ENCODE results near the gene SIRT4. TPM values are rescaled to one million over a fixed set of nuclear protein-coding genes. Genes with fewer than 3 reads are reported as not detected.

The SIRT4 gene
- polyA plus RNA-seq, 3 donors, result 0.30 to 0.72 (median 0.53) TPM

GRCh38 chr12:120356567-120357030, 54.5 kb downstream of the SIRT4 start:
- Histone ChIP-seq H3K27ac (ENCODE audit: low read depth in 1 of 2, low read length in 2 of 2) (no peak overlapping the region), H2AFZ (ENCODE audit: insufficient read depth, low read depth, low read length, poor library complexity, severe bottlenecking) (no peak overlapping the region), H3K79me2 (ENCODE audit: insufficient read depth, low read length) (no peaks in the 10 kb centered on the region), H3K9ac (ENCODE audit: insufficient read depth, low read length, poor library complexity, severe bottlenecking) (no peak overlapping the region), H3K4me1 (ENCODE audit: control insufficient read depth in 1 of 2, insufficient read depth in 2 of 2, low read length in 2 of 2) (no peaks in the 10 kb centered on the region), H3K27me3 (ENCODE audit: control insufficient read depth in 2 of 2, insufficient read depth in 2 of 2, low read length in 2 of 2) (peaks cover 11 to 18% of the 10 kb centered on the region in 2 donors), H4K20me1 (ENCODE audit: insufficient read depth, low read length) (no peaks in the 10 kb centered on the region), H3K4me3 (replicated peaks in 1 of 3; ENCODE audit: low read depth in 2 of 3, low read length in 3 of 3) (no peak overlapping the region), H3K36me3 (replicated peaks in 1 of 2; ENCODE audit: control insufficient read depth in 1 of 2, insufficient read depth in 2 of 2, low read length in 2 of 2) (no peaks in the 10 kb centered on the region), H3K9me3 (replicated peaks in 1 of 2; ENCODE audit: control insufficient read depth in 1 of 2, insufficient read depth in 1 of 2, low read length in 2 of 2) (peaks cover under 1 to 3% of the 10 kb centered on the region in 2 donors), H3K4me2 (replicated peaks; ENCODE audit: extremely low read depth, low read length, poor library complexity, severe bottlenecking) (no peak overlapping the region)
- H3K27ac Mint-ChIP-seq, result no peak overlapping the region
- H3K36me3 Mint-ChIP-seq, result no peaks in the 10 kb centered on the region
- intact Hi-C loops (cut with micrococcal nuclease), result loop anchor here in 1 of 2 donors (2.0 kb wide), 1 partner anchor 74 kb away; no protein-coding TSS in a partner anchor
- H3K4me1 Mint-ChIP-seq, result peaks cover 2% of the 10 kb centered on the region
- no peak overlapping the region for H3K4me3 Mint-ChIP-seq
- DNase-seq, result peak; percentile 39 to 61 (median 49)
- H3K9me3 Mint-ChIP-seq, result peaks cover 0 to 2% (median 0%) of the 10 kb centered on the region in 7 donors
- 83% methylated on average over 11 of the region's 13 CpGs for WGBS (ENCODE audit: insufficient coverage)
- H3K27me3 Mint-ChIP-seq (ENCODE audit: low read depth in 3 of 3), result peaks cover 26 to 47% (median 33%) of the 10 kb centered on the region in 3 donors
- TF ChIP-seq CTCF (IDR thresholded peaks at IDR 0.05), result peak; percentile 91

GRCh38 chr12:120357104-120357503, 55.0 kb downstream of the SIRT4 start:
- WGBS (ENCODE audit: insufficient coverage), result no CpG with 5 or more reads among the region's 5 CpGs
- Histone ChIP-seq H3K36me3 (replicated peaks in 1 of 2; ENCODE audit: control insufficient read depth in 1 of 2, insufficient read depth in 2 of 2, low read length in 2 of 2) (no peaks in the 10 kb centered on the region), H3K4me1 (ENCODE audit: control insufficient read depth in 1 of 2, insufficient read depth in 2 of 2, low read length in 2 of 2) (no peaks in the 10 kb centered on the region), H3K4me2 (replicated peaks; ENCODE audit: extremely low read depth, low read length, poor library complexity, severe bottlenecking) (no peak overlapping the region), H3K79me2 (ENCODE audit: insufficient read depth, low read length) (no peaks in the 10 kb centered on the region), H2AFZ (ENCODE audit: insufficient read depth, low read depth, low read length, poor library complexity, severe bottlenecking) (no peak overlapping the region), H3K9ac (ENCODE audit: insufficient read depth, low read length, poor library complexity, severe bottlenecking) (no peak overlapping the region), H3K27me3 (ENCODE audit: control insufficient read depth in 2 of 2, insufficient read depth in 2 of 2, low read length in 2 of 2) (peaks cover 13 to 23% of the 10 kb centered on the region in 2 donors), H3K9me3 (replicated peaks in 1 of 2; ENCODE audit: control insufficient read depth in 1 of 2, insufficient read depth in 1 of 2, low read length in 2 of 2) (peaks cover 2 to 3% of the 10 kb centered on the region in 2 donors), H3K27ac (ENCODE audit: low read depth in 1 of 2, low read length in 2 of 2) (no peak overlapping the region), H4K20me1 (ENCODE audit: insufficient read depth, low read length) (no peaks in the 10 kb centered on the region), H3K4me3 (replicated peaks in 1 of 3; ENCODE audit: low read depth in 2 of 3, low read length in 3 of 3) (no peak overlapping the region)
- no peak for TF ChIP-seq CTCF (IDR thresholded peaks at IDR 0.05)
- H3K4me1 Mint-ChIP-seq, result peaks cover 4% of the 10 kb centered on the region
- H3K27ac Mint-ChIP-seq, result no peak overlapping the region
- peaks cover 0 to 2% (median 0%) of the 10 kb centered on the region in 7 donors for H3K9me3 Mint-ChIP-seq
- no peak overlapping the region for H3K4me3 Mint-ChIP-seq
- intact Hi-C loops (cut with micrococcal nuclease), result loop anchor here in 1 of 2 donors (2.0 kb wide), 1 partner anchor 74 kb away; no protein-coding TSS in a partner anchor
- H3K36me3 Mint-ChIP-seq, result no peaks in the 10 kb centered on the region
- no peak for DNase-seq
- peaks cover 28 to 52% (median 36%) of the 10 kb centered on the region in 3 donors for H3K27me3 Mint-ChIP-seq (ENCODE audit: low read depth in 3 of 3)

Data from CD14-positive monocyte (primary cell).